ENCODE data around the gene SSC5D. TPM values are rescaled to one million over a fixed set of nuclear protein-coding genes. Genes with fewer than 3 reads are reported as not detected.
A peak's percentile ranks its signal among the peaks of the same experiment; 100 is the strongest.

SSC5D gene
- total RNA-seq, 2 experiments from 2014 or later: 0.42 to 1.3 TPM

DNA sequence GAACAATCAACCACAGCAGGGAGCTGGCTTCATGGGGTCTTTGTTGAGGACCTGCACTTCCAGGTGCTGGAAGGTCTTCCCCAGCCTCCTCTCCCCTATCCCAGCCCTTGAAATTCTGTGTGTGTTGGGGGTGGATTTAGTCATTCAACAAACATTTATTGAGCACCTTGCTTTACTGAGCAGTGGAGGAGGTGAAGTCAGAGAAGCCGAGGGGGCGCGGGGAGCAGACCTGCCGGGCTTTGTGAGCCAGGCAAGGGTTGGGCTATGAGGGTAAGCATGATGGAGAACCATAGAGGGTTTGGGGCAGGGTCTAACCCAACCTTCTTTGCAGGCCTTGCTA lies 20.2 kb upstream of the SSC5D start:
- Mint-ChIP-seq H3K4me1 (ENCODE audit: low read depth) (no peaks in the 10 kb centered on the region), H3K9me3 (no peaks in the 10 kb centered on the region), H3K27me3 (no peaks in the 10 kb centered on the region), H3K4me3 (no peak overlapping the region), H3K27ac (no peak overlapping the region), H3K36me3 (ENCODE audit: low read depth) (no peaks in the 10 kb centered on the region)
- CTCF ChIA-PET: interaction anchor here (0.9 to 3.0 kb wide), 6 partner anchors 9 to 166 kb away, joined by 3 to 31 read pairs (median 4); partner anchors contain the start of genes NAT14 and ZNF628
- no peak for ATAC-seq (ENCODE audit: poor library complexity)
- Histone ChIP-seq H3K4me3 (ENCODE audit: low read length) (no peak overlapping the region), H3K27me3 (ENCODE audit: control insufficient read depth in 1 of 2, insufficient read depth in 2 of 2, low read length in 2 of 2) (no peaks in the 10 kb centered on the region), H3K9me3 (ENCODE audit: control insufficient read depth in 1 of 2, insufficient read depth in 1 of 2, low read length in 2 of 2) (no peaks in the 10 kb centered on the region), H3K36me3 (ENCODE audit: insufficient read depth, low read length) (no peaks in the 10 kb centered on the region), H3K4me1 (ENCODE audit: insufficient read depth, low read length) (peaks cover 8% of the 10 kb centered on the region), H3K27ac (ENCODE audit: low read depth in 1 of 2, low read length in 2 of 2) (no peak overlapping the region)
- TF ChIP-seq, protein P1, sequence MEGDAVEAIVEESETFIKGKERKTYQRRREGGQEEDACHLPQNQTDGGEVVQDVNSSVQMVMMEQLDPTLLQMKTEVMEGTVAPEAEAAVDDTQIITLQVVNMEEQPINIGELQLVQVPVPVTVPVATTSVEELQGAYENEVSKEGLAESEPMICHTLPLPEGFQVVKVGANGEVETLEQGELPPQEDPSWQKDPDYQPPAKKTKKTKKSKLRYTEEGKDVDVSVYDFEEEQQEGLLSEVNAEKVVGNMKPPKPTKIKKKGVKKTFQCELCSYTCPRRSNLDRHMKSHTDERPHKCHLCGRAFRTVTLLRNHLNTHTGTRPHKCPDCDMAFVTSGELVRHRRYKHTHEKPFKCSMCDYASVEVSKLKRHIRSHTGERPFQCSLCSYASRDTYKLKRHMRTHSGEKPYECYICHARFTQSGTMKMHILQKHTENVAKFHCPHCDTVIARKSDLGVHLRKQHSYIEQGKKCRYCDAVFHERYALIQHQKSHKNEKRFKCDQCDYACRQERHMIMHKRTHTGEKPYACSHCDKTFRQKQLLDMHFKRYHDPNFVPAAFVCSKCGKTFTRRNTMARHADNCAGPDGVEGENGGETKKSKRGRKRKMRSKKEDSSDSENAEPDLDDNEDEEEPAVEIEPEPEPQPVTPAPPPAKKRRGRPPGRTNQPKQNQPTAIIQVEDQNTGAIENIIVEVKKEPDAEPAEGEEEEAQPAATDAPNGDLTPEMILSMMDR (IDR thresholded peaks at IDR 0.05): peak; percentile 57
- intact Hi-C loops (cut with DNase I, micrococcal nuclease): loop anchor here (1.0 to 5.0 kb wide), 3 partner anchors 36 to 164 kb away; partner anchors contain the start of gene ZNF865 (in 1 of the 2)
- POLR2A ChIA-PET: interaction anchor here (2.5 kb wide), 1 partner anchor 8 kb away, joined by 7 read pairs; the partner anchor contains the start of gene ZNF628
- no peak for DNase-seq

DNA sequence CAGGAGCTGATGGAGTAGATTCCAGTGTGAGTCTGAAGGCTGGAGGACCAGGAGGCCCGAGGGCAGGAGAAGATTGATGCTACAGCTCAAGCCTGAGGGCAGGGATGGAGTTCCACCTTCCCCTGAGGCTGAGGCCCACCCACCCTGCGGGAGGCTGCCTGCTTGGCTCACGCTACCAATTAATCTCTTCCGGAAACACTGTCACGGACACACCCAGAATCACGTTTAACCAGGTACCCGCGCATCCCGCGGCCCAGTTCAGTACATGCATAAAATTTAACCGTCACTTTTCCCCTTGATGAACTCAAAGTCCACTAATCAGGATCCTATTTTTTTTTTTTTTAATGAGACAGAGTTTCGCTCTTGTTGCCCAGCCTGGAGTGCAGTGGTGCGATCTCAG lies 17.0 kb upstream of the SSC5D start:
- Histone ChIP-seq H3K27ac (ENCODE audit: low read depth in 1 of 2, low read length in 2 of 2) (no peak overlapping the region), H3K4me1 (ENCODE audit: insufficient read depth, low read length) (peaks cover 16% of the 10 kb centered on the region), H3K27me3 (ENCODE audit: control insufficient read depth in 1 of 2, insufficient read depth in 2 of 2, low read length in 2 of 2) (no peaks in the 10 kb centered on the region), H3K4me3 (ENCODE audit: low read length) (no peak overlapping the region), H3K36me3 (ENCODE audit: insufficient read depth, low read length) (no peaks in the 10 kb centered on the region), H3K9me3 (ENCODE audit: control insufficient read depth in 1 of 2, insufficient read depth in 1 of 2, low read length in 2 of 2) (no peaks in the 10 kb centered on the region)
- Mint-ChIP-seq H3K4me3 (no peak overlapping the region), H3K27me3 (no peaks in the 10 kb centered on the region), H3K27ac (no peak overlapping the region), H3K36me3 (ENCODE audit: low read depth) (peaks cover 4% of the 10 kb centered on the region), H3K9me3 (no peaks in the 10 kb centered on the region), H3K4me1 (ENCODE audit: low read depth) (peaks cover 6% of the 10 kb centered on the region)
- ChIA-PET CTCF (no interaction called here), POLR2A (no interaction called here)
- intact Hi-C loops (cut with DNase I, micrococcal nuclease): loop anchor here in 1 of 2 experiments (10.0 kb wide), 1 partner anchor 844 kb away; the partner anchor contains the start of gene ZSCAN5A
- DNase-seq (no peak), ATAC-seq (ENCODE audit: poor library complexity) (no peak)
- TF ChIP-seq, protein P1 (IDR thresholded peaks at IDR 0.05): no peak

DNA sequence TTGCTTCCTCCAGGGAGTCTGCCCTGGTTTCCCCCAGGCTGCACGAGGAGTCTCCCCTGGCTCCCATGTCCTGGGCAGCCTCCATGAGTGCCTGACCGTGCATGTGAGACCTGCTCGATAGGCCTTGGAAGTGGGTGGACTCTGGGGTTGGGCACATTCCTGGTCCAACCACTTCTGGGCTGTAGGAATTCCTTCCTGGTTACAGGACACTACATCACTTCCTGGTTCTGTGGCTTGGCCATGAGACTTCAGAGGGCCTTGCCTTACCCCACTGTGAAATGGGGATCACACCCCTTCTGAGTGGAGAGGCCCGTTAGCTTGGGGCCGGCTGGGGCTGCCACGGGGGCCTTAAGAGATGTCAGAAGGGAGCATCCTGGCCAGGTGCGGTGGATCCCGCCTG lies 15.8 kb upstream of the SSC5D start:
- ATAC-seq (ENCODE audit: poor library complexity): no peak
- no peak for DNase-seq
- no peak overlapping the region for H3K27ac ChIP-seq (ENCODE audit: low read depth in 1 of 2, low read length in 2 of 2)
- TF ChIP-seq, protein P1 (IDR thresholded peaks at IDR 0.05): no peak
- no peak overlapping the region for H3K4me3 Mint-ChIP-seq
- no peaks in the 10 kb centered on the region for H3K27me3 ChIP-seq (ENCODE audit: control insufficient read depth in 1 of 2, insufficient read depth in 2 of 2, low read length in 2 of 2)
- H3K9me3 Mint-ChIP-seq: no peaks in the 10 kb centered on the region
- H3K4me1 Mint-ChIP-seq (ENCODE audit: low read depth): peaks cover 15% of the 10 kb centered on the region
- no peaks in the 10 kb centered on the region for H3K9me3 ChIP-seq (ENCODE audit: control insufficient read depth in 1 of 2, insufficient read depth in 1 of 2, low read length in 2 of 2)
- ChIA-PET CTCF (no interaction called here), POLR2A (no interaction called here)
- intact Hi-C loops (cut with DNase I, micrococcal nuclease): loop anchor here in 1 of 2 experiments (10.0 kb wide), 1 partner anchor 842 kb away; the partner anchor contains the start of gene ZSCAN5A
- H3K4me3 ChIP-seq (ENCODE audit: low read length): no peak overlapping the region
- H3K36me3 ChIP-seq (ENCODE audit: insufficient read depth, low read length): no peaks in the 10 kb centered on the region
- H3K27me3 Mint-ChIP-seq: no peaks in the 10 kb centered on the region
- H3K4me1 ChIP-seq (ENCODE audit: insufficient read depth, low read length): peaks cover 23% of the 10 kb centered on the region
- peaks cover 6% of the 10 kb centered on the region for H3K36me3 Mint-ChIP-seq (ENCODE audit: low read depth)
- H3K27ac Mint-ChIP-seq: no peak overlapping the region

Measured in CD4-positive, alpha-beta T cell (primary cell).